HG03521 (cell line): Measurements from ENCODE around the gene PFN2.
"Not testable (repeated sequence)": the region's sequence is repeated elsewhere in the genome, so short reads cannot be mapped to it uniquely, and the experiment has no call there.

Experiments used
- ATAC-seq: cut with Tn5 transposase; IDR thresholded peaks from one replicate; pipeline ENCODE4 v1.9.1; 2021; ENCODE audit warnings: mild to moderate bottlenecking, moderate library complexity; ENCODE audit not compliant: unreplicated experiment

The PFN2 gene

DNA sequence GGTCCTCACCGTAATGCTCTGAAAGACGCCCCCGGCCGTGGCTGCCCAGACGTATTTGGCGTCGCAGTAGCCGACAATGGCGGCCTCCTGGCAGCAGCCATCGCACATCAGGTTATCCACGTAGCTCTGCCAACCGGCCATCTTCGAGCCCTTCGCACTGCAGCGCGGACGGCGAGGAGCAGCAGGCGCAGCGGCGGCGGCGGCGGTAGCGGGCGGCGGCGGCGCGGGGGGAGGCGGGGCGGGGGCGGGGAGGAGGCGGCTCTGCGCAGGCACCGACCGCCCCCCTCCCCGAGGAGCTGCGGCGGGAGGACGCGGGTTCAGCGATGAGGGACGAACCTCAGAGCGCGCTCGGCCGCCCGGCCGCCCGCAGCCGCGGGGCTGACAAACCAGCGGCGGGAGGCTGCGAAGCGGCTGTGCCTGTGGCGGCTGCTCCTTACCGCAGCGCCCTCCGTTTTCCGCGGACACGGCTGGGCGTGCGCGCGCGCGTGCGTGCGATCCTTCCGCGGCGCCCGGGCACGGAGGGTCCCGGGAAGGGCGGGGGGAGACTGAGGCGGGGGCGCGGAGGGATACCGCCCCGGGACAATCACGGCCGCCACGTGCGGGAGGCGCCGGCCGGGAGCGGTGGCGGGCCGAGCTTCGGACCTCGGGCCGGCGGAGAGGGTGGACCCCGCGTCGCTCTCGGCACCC, at the start of gene PFN2:
Gene PFN2 (minus strand): TSS at position 180 of the 687 bp plus-strand sequence. CDS start 39 bp downstream, at position 141.
- peak; percentile 37 for ATAC-seq

DNA sequence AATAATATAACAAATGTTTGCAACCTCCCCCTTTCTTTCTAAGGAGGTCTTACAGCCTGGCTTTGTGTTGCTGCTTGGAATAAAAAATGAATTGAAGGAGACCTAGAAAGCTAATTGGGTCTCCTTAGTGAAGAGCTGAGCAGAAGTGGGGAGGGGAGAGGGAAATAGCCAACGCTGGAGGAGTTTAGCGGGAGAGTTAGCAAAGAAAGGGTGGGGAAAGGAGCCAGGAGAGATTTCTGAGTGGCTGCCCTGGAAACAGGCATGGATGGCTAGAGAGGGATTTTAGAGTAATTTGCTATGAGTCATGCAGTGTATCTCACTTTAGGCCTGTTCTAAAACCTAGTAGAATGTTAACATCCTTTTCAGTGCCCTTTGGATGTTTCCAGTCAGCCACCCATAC, 45.2 kb upstream of the PFN2 start:
- ATAC-seq: no peak

- ATAC-seq: no peak
These were observed 44.1 kb upstream of the PFN2 start for GRCh38 chr3:150014782-150015181.

DNA sequence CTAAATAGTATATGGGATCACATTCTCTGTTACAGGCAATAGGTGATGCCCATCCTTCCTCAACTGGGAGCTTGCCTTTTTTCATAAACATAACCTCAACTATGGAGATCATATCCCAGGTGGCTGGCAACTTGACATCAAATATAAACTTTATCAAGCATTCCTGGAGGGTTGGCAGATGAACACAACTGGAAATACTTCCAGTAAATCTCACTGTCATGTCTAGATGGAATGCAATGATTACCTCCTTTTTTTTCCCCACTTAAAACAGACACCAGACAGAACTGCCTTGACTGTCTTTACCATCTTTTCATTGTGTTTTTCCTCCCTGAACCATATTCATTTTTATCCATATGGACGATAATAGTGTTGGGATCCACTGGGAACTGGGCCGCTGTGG, 43.1 kb upstream of the PFN2 start:
- ATAC-seq: no peak

- ATAC-seq: no peak
These were observed 36.1 kb upstream of the PFN2 start for GRCh38 chr3:150006794-150007193.

DNA sequence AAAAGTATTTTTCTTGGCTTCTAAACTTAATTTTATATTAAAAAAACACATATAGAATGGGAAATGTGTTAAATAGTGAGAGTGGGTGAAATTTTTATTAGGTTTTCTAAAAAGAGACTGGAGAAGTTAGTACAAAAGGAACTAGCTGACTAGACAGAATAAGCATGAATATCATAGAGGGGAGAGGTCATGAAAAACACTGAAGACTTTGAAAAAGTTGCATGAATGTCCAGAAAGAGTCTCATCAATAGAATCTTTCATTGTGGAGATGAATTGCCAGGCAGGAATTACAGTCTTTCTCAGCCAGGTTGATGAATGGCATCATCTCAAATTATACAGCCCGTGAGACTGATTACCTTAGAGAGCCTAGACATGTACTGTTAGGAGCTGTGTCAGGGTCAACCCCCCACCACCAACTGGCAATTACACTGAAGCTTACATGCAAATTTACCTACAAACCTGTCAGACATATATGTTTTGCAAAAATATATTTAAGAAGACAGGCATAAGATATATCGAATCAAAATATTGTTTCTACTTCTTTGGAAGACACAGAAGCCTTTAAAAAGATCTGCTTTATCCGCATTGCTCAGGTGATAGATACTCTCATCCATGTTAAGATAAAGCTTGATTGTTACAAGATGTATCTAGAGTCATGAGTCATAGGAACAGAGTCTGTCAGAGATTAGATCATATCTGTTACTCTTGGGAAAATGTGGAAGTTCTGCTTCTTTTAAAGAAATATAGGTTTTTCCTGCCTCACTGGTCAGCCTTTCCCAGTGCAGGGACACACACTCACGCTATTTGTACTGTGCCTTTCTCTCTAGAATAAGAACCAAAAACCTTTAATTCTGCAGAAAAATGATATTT, 34.8 kb upstream of the PFN2 start:
- no peak for ATAC-seq

GRCh38 chr3:150000641-150001040, 29.9 kb upstream of the PFN2 start:
- ATAC-seq: no peak

DNA sequence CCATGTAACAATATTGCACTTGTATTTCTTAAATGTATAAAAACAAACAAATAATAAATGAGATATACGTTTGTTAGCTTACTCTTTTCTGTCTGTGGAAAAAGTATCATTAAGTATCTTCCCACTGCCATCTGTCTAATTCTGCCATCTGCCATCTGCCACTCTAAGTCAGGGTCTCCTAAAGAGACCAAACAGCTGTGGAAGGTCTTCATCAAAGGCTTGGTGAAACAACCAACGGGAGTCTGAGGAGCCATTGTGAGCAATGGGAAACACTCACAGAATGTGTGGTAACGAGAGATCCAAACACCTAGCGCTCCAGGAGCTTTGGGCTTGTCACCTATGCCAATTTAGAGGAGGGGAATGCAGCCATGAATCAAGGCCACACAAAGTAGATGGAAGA, 28.7 kb upstream of the PFN2 start:
- ATAC-seq: no peak

GRCh38 chr3:149998946-149999345, 28.3 kb upstream of the PFN2 start:
- no peak for ATAC-seq

GRCh38 chr3:149992416-149993058, 21.8 kb upstream of the PFN2 start:
- ATAC-seq: no peak

- ATAC-seq: no peak
These were observed 19.8 kb upstream of the PFN2 start for GRCh38 chr3:149990423-149990948.

- ATAC-seq: no peak
These were observed 18.6 kb upstream of the PFN2 start for GRCh38 chr3:149989307-149989706.

GRCh38 chr3:149983628-149984027, 12.9 kb upstream of the PFN2 start:
- no peak for ATAC-seq

DNA sequence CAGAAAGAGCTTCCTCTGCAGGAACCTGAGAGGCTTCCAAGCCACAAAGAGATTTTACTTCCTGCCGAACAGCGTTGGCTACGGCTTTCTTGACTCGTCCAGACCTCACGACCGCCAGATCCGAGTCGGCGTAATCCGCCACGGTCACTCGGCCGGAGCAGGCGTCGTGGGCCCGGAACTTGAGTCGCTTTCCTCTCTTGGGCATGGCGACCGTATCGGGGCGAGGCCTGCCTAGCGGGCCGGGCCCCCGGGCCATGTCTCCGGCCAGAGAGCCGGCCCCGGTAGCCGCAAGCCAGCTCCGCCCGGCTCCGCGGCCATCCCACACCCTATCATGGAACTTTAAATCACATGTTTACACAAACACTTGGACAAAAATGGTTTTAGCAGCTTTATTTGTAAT, 12.4 kb upstream of the PFN2 start:
- not testable (repeated sequence) for ATAC-seq

DNA sequence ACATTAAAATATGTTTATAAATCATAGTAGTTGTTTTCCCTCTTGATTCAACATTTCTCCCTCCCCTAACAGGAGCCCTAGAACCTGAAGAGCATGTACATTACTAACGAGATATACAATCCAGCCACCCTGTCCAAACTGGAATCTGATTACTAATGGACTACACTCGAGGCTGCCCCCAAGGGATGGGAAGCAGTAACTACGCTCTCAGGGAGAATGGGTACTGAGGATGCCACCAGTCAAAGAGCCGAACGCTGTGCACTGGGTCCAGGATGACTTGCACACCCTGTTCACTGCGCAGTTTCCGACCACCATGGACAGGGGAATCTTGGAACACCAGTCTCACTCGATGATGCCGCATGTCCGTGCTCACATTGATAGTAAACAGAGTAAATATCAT, 11.3 kb upstream of the PFN2 start:
- ATAC-seq: not testable (repeated sequence)

DNA sequence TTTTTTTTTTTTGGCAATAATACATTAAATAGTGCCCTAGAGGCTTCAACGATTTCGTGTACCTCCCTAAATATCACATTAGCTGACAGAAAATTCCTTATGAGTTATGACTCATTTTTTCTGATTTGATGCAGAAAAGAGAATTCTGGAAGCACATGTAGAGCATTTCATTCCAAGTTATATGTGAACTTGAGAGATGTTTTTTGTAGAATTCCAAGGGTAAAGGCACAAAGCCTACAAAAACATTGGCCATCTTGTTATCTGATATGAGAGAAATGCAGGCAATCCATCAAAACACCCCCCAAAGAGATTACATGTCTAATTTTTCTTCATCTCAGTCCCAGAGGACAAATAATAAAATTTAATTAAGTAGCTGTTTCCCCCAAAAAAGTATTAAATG, 6.7 kb upstream of the PFN2 start:
- ATAC-seq: no peak

GRCh38 chr3:149975919-149976318, 5.2 kb upstream of the PFN2 start:
- no peak for ATAC-seq

DNA sequence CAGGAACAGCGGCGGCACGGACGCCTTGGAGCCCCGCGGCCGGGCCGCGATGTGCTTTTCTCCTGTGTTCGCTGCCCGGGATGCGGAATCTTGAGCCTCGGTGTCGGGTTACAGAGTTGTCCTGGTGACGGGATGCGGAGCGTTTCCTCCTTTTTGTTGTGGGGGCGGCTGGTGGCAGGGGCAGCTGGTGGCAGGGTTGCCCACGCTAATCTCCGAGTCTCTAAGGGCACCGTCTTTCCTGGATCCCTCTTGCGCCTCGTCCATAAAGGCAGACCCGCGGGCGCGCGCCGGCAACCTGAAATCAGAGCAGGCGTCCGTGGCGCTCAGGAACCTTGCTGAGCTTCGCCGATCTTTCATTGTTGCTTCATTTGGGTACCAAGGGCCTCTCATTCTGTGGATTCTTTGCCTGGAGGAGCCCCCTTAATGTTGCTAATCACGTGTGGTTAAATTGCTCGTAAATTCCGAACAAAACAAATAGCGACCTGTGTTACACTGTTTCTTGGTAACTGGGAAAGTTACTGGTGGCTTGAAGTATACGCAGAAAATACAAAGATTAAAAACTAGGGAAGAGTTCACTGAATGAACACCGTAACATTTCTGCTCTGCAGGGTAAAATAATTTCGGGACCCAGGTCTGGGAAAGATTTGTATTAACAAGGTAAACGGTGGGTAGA, 844 bp upstream of the PFN2 start:
- no peak for ATAC-seq

- peak; percentile 61 for ATAC-seq
These were observed 567 bp downstream of the PFN2 start for GRCh38 chr3:149969940-149970715.
